Hematopoietic multipotent progenitor cell treated with erythropoietin and hydrocortisone succinate and interleukin-3 and kit ligand, for 4 days (in vitro differentiated cells): ENCODE data around the gene E2F1.
"Not testable (repeated sequence)": the region's sequence is repeated elsewhere in the genome, so short reads cannot be mapped to it uniquely, and the experiment has no call there.

Experiments used
- DNase-seq: peaks from one replicate; pipeline ENCODE4 v3.0.0-alpha.2; 2015

Gene E2F1

DNA sequence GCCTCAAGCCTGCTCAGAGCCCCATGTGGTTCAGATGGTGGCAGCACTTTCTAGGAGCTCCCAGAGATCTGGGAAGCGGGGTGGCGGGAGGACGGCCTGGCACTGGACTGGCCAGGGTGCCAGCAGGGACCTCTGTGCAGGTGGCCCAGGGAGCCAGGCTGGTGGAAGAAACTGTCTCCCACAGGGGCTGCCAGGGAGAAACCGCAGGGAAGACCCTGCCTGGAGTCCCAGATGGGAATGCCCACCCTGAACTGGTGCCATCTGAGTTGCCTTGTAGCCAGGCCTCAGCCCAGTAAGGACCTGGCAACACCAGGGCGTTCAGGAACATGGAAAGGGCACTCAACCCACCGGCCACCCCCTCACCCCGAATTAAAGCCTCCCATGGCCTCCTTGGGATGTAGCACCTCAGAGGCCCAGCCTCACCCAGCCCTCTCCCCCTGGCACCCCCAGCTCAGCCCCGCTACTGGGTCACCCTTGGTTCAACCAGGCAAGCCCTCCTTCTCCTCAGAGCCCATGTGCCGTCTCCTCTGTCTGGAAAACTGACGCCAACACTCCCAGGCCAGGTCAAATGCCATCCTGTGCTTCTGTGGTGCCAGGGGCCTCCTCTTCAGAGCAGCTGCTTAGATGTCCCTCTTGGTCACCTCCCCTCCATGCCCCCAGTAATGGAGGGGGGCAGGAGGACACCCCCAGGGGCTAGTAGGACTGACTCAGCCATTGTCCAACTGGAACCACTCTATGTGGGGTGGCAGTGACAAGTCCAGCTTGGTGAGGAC is 30.0 kb downstream of the E2F1 start:
- no peak for DNase-seq

DNA sequence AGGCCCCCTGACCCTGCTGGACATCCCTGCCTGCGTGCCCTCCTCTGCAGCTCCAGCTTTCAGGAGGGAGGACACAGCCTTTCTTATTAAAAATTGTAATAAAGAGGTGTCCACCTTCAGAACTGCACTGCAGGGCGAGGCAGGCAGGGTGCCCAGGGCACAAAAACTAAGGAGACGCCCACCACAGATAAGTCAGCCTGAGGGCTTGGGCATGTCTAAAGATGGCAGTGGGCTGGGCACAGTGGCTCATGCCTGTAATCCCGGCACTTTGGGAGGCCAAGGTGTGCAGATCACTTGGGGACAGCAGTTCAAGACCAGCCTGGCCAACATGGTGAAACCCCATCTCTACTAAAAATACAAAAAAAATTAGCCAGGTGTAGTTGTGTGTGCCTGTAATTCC is 31.0 kb downstream of the E2F1 start:
- DNase-seq, result no peak

DNA sequence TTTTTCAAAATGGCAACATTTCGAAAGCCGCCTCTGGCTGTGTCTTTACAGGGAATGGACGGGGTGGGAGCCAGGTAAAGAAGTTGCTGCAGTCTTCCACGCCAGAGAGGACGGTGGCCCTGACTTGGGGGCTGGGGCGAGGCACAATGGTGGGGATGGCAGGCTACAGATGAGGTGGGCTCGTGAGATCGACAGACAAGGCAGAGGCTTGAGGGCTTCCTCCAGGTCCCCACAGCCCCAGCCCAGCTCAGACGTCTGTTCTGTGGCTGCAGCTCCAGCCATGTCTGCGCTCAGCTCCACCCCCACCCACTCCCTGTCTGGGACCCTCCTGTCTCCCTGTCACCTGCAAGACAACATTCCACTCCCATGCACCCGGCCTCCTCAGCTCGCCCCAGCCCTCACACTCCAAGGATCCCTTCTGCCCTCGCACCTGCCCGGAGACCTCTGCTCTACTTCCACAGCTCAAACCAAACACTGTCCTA is 31.5 kb downstream of the E2F1 start:
- DNase-seq, result no peak

DNA sequence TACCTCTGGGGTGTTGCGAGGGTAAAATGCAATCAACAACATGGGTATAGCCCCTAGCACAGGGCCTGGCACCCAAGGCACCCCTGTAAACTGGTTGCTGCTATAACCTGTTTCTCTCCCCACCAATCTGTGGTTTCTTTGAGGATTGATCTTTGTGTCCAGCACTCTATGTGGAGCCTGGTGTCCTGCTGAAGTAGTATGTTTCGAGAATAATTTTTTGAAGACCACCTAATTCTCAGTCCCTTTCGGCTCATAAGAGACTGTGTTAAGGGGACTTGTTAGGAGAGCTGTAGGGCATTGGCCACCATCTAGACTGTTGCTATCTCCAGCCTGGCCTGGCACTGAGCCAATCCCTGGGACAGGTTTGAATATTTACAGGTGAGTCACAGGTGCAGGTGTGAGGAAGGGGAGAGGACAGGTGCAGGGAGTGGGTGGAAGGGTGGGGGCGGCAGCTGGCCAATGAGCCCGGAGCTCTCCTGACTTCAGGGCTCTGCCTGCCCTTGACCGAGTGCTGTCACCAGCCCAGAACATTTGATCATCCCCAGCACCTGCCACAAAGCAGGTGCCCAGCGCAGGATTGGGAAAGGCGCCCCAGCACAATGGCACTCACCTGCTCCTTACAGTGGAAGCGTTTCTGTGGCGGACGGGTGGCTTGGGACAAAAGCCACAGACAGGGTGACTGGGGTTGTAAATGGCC is 32.1 kb downstream of the E2F1 start:
- no peak for DNase-seq

DNA sequence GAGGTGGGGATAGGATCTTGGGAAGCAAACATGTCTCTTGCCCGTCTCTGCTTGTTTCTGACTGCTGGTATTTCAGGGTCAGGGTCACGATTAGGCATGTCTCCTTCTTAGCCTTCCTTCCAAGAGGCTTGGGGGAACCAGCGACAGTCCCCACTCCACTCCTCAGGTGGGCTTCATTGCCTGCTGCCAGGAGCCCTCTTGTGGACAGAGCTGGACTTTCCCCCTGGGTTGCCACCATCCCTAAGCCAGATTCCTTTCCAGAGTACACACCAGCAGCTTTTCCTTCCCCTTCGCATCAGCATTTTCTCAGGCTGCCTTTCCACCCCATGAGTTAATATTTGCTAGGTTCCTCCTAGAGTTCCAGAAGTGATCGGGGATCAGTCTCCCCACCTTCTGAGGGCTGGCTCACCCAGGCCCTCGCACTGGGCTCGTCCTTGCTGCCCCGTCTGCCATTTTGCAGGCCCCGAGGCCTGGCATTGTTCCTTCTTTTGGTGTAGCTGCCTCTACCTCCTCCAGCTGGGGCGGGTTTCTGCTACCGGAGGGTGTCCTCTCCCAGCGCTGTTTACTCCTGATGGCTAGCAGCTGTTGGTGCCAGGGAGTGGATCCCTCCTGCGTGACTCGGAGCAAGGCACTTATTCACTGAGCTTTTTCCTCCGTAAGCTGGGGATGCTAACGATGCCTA is 32.8 kb downstream of the E2F1 start:
- DNase-seq, result peak; percentile 76

DNA sequence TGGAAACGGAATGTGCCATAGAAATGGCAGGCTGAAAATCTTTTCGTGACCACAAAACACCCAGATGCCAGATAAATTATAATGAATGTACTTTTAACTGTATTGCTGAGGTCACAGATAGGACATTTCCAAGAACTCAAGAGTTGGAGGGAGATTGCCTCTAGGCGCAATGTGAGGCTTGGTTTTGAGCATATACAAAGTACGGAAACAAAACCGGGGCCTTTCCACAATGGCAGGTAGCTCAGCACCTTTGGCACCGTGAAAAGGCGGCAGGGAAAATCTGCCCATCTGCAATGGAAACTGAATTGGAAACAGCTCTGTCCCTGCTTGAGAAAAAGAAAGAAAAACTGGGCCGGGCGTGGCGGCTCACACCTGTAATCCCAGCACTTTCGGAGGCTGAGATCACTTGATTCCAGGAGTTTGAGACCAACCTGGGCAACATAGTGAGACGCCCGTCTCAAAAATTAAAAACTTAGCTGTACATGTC is 34.6 kb downstream of the E2F1 start:
- DNase-seq, result peak; percentile 80

DNA sequence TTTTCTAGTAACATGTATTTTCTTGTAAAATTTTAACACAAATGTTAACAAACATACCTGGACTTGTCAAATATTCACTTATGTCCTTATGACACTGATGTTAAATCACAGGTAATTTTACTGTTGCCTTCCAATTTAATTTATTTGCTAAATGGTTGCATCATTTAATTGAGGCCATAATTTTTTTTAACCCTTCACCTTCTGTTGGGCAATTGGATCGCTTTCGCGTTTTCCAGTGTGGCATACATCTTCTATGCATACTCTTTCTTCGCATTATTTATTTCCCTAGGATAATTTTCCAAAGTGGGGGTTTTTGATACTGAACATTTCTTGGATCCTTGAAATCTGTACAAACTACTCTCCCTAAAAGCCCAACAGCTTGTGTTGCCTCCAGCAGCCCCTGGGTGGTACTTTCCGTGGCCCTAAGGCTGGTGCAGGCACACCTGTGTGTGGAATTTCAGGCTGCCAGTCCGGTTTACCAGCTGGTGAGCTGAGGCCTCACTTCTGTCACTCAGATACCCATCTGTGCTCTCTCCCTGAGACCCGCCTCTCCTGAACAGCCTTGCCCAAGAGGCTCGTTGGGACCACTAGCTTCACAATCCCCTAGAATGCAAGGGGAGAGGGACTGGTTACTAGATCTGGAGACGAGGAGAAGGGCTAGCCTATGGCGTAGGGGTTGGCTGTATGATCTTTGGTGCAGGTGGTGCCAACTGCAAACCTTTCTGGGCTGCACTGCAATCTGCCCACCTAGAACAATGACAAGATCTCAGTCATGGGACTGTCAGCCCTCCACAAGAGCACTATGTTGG is 35.2 kb downstream of the E2F1 start:
- DNase-seq, result no peak

DNA sequence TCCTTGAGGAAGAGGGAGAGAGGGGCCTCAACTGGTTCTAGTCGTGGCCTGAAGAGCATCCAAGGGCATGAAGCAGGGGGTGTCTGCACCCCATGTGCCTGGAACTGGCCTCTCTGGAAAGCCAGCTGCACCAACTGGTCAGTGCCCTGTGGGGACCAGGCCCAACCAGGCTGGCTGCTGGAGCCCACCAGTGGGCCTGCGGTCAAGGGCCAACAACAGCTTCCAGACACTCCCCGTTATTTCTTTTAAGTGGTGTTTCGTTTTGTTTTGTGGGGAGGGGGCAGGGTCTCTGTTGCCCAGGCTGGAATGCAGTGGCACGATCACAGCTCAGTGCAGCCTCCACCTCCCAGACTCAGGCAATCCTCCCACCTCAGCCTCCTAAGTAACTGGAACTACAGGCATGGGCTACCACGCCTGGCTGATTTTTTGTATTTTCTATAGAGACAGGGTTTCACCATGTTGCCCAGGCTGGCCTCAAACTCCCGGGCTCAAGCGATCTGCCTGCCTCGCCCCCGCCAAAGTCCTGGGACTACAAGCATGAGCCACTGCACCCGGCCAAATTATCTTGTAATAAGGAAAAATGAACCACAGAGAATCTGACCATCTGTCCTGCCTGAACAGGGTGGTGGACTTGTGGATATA is 36.0 kb downstream of the E2F1 start:
- no peak for DNase-seq

DNA sequence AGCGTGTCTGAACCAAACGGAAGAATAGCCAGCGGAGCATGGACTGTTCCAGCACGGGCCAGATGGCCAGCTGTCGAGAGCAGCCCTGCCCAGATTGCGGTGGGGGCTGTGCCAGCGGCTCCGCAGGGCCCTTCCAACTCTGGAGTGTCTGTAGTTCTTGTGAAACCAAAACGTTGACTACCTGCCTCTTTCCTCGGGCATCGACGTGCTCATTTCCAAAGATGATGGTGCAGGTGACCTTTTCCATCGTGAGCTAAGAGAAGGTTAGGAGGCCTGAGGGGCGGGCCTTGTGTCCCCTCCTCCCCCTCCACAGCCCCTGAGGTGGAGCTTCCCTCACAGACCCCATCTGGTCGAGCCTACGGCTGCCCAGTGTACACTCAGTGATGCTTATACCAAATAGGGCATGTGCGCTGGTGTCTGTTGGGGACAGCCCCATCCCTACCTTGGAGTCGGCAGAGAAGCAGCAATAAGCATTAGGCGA is 36.9 kb downstream of the E2F1 start:
- no peak for DNase-seq

DNA sequence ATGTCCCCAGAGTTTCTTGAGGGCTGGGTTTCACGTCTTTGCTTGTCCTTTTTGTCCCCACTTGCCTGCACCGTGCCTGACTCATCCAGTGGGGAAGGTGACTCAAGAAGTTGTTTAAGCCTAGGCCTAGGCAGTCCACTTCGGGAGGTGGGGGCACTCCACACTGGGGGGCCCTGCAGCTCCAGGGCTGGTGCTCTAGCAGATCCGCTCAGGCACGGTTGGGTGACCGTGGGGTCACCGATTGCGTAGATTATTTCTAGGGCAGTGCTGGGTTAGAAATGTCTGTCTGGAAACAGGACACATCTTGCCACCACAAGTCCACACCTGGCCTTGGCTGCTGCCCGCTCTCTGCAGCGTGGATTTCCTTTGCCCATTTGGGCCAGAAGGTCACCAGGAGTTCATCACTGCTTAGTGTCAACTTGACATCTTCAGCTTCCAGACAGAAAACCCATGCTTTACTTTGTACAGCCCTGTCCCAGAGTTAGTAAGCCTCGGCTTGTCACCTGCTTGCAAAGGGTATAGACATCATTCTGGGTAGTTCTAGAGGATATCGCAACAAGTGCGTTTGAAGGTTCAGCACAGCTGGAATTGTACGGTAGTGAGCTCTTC is 37.7 kb downstream of the E2F1 start:
- DNase-seq, result no peak

DNA sequence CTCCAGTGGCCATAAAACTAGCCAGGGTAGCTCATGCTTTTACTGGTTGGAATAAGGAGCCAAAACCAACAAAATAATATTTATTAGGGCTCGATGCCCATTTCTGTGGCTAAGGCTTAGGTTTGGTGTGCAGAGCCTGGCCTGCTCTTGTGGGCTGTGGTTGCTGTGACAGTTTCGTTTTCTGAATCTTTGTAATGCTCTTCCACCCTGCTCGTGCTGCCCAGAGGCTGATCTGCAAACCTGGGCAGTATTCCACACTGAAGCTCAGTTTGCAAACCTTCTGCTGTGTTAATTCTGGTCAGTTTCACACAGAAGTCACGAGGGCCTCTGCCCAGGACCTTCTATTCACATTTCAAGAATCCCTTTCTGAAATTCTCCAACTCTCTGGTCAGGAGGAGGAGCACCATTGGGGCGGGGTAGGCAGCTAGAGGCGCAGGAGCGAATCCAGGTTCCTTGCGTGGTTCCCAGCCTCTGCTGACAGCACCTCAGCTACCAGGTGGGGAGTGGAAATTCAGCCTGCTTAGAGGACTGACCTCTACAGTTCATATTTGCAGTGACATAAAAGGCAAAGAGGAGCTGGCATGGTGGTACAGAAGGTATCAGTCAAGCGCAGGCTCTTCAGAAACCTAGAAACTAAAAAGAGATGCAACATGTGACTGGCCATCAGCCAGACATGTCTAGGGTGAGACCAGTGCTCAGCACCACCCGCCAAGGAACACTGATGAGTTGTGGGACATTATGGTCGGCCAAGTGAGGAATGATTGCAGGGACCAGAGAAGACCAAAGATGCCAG is 38.4 kb downstream of the E2F1 start:
- no peak for DNase-seq

DNA sequence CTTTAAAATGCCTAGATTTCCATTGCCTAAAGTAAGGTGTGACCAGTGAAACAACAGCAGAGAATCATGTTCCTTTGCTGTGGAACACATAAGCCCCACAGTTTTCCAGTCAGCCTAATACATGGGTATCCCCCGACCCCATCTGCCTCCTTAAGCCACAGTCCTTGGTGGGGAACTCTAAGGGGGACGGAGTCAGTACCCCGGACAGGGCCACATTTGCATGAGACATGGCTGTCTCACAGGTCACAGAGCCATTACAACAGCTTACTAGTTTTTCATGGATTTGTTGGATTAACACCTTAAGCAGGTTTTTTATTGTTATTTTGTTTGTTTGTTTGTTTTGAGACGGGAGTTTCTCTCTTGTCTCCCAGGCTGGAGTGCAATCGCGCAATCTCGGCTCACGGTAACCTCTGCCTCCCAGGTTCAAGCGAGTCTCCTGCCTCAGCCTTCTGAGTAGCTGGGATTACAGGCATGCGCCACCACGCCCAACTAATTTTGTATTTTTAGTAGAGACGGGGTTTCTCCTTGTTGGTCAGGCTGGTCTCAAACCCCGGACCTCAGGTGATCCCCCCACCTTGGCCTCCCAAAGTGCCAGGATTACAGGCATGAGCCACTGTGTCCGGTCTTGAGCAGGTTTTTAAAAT is 39.1 kb downstream of the E2F1 start:
- peak; percentile 21 for DNase-seq

DNA sequence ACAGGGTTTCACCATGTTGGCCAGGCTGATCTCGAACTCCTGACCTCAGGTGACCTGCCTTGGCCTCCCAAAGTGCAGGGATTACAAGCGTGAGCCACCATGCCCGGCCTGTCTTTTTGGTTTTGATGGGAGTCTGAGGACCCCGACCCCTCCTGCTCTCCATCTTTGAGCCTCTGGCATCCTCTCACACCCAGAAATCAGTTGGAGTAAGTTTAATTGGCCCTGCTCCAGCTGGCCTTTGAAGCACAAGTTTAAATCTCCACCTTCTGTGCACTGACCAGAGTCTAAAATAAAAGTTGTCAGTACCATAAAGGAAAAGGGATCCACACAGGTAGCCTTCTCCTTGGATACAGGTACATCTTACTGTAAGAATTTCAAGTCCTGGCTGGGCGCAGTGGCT is 40.0 kb downstream of the E2F1 start:
- no peak for DNase-seq

DNA sequence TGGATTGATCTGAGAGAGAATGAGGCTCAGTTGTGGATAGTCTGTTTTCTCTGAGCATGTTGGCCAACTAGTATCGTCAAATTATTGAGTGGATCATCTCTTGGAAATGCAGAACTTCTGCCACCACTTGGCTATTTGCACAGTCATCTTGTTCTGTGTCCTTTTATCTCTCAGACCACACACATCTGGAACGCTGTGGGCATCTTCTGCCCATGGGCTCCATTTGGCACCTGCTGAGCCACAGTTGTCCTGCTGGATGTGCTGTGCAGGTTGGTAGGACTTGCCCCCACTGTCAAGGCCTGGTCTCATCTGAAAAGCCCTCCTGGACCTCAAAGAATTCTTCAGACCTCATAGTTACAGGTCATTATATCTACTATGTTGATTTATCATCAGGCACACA is 40.8 kb downstream of the E2F1 start:
- DNase-seq, result peak; percentile 57

DNA sequence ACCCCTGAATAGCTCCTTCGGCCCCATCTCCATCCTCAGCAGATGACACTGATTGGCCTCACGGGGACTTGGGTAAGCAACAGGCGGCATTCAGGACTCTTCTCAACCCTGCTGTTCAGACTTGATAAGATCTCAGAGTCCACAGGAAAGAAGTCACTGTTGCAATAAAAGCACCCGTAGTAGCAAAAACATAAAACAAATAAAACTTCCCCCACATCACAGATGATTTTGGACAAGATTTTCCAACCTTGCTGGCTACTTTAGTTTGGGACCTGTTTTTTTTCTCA is 41.2 kb downstream of the E2F1 start:
- DNase-seq, result peak; percentile 76

DNA sequence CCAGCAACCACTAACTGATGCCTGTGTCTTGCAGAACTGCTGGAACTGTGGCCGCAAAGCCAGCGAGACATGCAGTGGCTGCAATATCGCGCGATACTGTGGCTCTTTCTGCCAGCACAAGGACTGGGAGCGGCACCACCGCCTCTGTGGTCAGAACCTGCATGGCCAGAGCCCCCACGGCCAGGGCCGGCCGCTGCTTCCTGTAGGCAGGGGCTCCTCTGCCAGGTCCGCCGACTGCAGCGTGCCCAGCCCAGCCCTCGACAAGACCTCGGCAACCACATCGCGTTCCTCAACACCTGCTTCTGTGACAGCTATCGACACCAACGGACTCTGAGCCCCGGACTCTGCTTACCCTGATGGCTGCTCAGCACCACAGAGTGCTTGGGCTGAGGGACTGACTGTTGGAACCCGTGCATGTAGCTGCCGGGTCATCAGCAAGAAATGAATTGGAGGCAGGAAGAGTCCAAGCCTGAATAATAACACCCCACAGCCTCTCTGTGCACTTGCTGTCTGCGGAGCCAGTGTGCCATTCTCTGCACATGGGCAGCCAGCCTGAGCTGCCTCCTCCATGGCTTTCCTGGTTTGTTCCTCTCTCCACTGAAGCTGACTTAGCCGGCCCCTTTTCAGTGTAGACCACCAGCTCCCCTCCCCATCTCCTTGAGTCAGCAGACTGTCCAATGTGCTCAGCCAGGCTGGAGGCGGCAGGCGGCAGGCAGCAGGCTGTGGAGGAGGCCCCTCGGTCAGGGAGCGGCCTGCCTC is 41.7 kb downstream of the E2F1 start:
- no peak for DNase-seq

DNA sequence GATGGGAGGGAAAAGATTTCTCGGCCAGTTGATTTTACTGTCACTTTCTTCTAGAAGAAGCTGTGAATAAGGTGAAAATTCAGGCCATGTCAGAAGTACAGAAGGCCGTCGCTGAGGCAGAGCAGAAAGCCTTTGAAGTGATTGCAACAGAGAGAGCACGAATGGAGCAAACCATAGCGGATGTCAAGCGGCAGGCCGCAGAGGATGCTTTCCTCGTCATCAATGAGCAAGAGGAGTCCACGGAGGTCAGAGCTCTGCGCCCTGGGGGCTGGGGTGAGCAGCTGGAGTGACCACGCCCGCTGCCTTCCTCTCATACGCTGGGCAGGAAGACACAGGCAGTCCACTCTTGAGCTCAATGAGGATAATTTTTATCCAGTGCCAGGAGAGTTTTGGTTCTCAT is 45.9 kb downstream of the E2F1 start:
- no peak for DNase-seq

DNA sequence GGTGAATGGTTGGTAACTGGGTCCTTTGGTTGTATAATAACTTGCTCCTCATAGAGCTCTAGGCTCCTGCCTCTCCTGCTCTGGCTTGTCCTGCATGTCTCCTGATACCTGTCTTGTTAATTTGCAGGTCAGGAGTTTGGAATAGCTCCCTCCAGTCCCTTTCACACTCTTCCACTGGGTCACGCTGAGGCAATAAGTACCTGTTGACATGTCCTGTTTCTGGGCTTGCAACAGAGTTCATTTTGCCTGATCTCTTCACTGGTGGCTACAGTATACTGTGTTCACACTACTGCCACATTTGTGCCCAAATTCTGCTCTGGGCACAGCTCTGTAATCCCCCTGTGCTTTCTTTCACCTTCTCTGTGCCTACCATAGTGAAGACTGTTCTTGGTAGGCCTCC is 49.4 kb downstream of the E2F1 start:
- no peak for DNase-seq

DNA sequence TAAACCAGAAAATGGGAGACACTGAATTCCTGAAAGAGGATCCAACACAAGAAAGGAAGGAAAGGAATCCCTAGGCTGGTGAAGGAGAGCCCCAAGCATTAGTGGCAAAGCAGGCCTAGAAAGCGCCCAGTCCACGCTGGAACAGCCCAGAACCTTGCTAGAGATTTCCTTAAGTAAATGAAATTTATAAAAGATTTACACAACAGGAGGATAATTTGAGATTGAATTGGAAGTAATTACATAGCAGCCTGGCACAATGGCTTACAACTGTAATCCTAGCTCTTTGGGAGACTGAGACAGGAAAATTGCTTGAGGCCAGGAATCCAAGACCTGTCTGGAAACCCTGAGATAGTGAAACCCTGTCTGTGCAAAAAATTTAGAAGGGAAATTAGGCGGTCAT is 50.8 kb downstream of the E2F1 start:
- DNase-seq, result no peak

DNA sequence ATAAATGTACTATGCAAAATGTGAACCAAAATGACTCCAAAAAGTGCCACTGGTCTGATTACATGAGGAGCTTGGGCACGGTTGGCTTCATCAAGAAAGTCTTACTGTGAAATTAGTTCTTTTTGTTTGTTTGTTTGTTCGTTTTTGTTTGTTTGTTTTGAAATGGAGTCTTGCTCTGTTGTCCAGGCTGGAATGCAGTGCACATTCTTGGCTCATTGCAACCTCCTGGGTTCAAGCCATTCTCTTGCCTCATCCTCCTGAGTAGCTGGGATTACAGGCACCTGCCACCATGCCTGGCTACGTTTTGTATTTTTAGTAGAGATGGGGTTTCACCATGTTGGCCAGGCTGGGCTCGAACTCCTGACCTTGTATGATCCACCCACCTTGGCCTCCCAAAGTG is 54.3 kb downstream of the E2F1 start:
- DNase-seq, result not testable (repeated sequence)
